Liver (tissue), 3 donors: ENCODE results near the gene KIF26B.

Experiments
- GABPA ChIP-seq, 2 donors: IDR thresholded peaks in 1 of 2; conservative IDR thresholded peaks in 1 of 2; 2 replicates each; pipeline ENCODE4 v1.6.1; 2016; ENCODE audit warnings: antibody characterized with exemption in 2 of 2, mild to moderate bottlenecking in 1 of 2, moderate library complexity in 1 of 2
- HNF4A ChIP-seq, 2 donors: conservative IDR thresholded peaks; 2 replicates each; pipeline ENCODE4 v1.6.1; 2016; ENCODE audit warnings: antibody characterized with exemption in 2 of 2, mild to moderate bottlenecking in 2 of 2
- HNF4G ChIP-seq: IDR thresholded peaks from 2 replicates; pipeline ENCODE4 v1.6.1; 2016; ENCODE audit warnings: antibody characterized with exemption
- RAD21 ChIP-seq, 2 donors: IDR thresholded peaks; 2 replicates each; pipeline ENCODE4 v1.6.1; 2016; ENCODE audit warnings: antibody characterized with exemption in 2 of 2, mild to moderate bottlenecking in 2 of 2
- TAF1 ChIP-seq: conservative IDR thresholded peaks from 2 replicates; pipeline ENCODE4 v1.6.1; 2016; ENCODE audit warnings: antibody characterized with exemption, mild to moderate bottlenecking
- YY1 ChIP-seq: IDR thresholded peaks from 2 replicates; pipeline ENCODE4 v1.6.1; 2016; ENCODE audit warnings: antibody characterized with exemption, mild to moderate bottlenecking
- ZBTB33 ChIP-seq: IDR thresholded peaks from 2 replicates; pipeline ENCODE4 v1.6.1; 2016; ENCODE audit warnings: antibody characterized with exemption
- TF ChIP-seq, protein P1 (sequence below): fragments of 150-350 bp; IDR thresholded peaks from 2 replicates; pipeline ENCODE4 v1.5.1; 2017; ENCODE audit warnings: improper control_type of control experiment, low read depth, low read length; ENCODE audit not compliant: missing input control
- TF ChIP-seq, protein P2 (sequence below): IDR thresholded peaks from 2 replicates; pipeline ENCODE4 v1.6.1; 2016; ENCODE audit warnings: antibody characterized with exemption, mild to moderate bottlenecking
- TF ChIP-seq, protein P3 (sequence below): IDR thresholded peaks from 2 replicates; pipeline ENCODE4 v1.6.1; 2016; ENCODE audit warnings: antibody characterized with exemption
- TF ChIP-seq, protein P4 (sequence below): IDR thresholded peaks from 2 replicates; pipeline ENCODE4 v1.6.1; 2016; ENCODE audit warnings: antibody characterized with exemption
- donor health status: healthy.
- donor health status: healthy.

DNA sequence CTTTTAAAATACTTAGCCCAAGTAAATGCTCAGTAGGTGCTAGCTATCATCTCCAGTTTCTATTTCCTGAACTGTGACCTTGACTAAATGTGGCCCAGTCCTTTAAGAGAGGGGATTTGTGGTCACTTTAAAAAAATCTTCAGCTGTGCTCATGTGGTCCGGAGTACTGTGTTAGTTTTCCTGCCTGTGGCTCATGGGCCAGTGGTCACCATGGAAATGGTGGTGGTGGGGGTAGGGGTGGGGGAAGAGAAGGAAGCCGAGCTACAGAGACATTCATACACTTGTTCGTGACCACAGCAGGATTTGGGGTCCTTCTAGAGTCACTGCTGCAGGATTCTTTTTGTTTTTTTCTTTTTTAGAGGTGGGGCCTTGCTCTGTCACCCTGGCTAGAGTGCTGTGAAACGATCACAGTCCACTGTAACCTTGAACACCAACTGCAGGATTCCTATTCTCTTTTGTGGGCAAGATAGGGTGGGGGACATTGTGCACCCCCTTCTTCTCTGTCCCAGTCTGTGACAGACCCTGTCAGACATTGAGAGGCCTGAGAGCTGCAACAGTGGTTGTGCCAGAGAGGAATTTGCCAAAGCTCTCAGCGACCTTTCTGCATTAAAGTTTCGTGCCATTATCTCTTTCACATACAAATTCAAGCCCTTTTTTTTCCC is 25.8 kb downstream of the KIF26B start:
- TF ChIP-seq, protein P1, sequence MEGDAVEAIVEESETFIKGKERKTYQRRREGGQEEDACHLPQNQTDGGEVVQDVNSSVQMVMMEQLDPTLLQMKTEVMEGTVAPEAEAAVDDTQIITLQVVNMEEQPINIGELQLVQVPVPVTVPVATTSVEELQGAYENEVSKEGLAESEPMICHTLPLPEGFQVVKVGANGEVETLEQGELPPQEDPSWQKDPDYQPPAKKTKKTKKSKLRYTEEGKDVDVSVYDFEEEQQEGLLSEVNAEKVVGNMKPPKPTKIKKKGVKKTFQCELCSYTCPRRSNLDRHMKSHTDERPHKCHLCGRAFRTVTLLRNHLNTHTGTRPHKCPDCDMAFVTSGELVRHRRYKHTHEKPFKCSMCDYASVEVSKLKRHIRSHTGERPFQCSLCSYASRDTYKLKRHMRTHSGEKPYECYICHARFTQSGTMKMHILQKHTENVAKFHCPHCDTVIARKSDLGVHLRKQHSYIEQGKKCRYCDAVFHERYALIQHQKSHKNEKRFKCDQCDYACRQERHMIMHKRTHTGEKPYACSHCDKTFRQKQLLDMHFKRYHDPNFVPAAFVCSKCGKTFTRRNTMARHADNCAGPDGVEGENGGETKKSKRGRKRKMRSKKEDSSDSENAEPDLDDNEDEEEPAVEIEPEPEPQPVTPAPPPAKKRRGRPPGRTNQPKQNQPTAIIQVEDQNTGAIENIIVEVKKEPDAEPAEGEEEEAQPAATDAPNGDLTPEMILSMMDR = no peak
- TF ChIP-seq TAF1 (no peak), ZBTB33 (no peak), RAD21 (IDR thresholded peaks at IDR 0.05) (no peak), YY1 (no peak), HNF4G (no peak), HNF4A (conservative IDR thresholded peaks at IDR 0.05) (no peak), GABPA (IDR thresholded peaks at IDR 0.05 in 1 of 2, conservative IDR thresholded peaks at IDR 0.05 in 1 of 2) (no peak)
- TF ChIP-seq, protein P2, sequence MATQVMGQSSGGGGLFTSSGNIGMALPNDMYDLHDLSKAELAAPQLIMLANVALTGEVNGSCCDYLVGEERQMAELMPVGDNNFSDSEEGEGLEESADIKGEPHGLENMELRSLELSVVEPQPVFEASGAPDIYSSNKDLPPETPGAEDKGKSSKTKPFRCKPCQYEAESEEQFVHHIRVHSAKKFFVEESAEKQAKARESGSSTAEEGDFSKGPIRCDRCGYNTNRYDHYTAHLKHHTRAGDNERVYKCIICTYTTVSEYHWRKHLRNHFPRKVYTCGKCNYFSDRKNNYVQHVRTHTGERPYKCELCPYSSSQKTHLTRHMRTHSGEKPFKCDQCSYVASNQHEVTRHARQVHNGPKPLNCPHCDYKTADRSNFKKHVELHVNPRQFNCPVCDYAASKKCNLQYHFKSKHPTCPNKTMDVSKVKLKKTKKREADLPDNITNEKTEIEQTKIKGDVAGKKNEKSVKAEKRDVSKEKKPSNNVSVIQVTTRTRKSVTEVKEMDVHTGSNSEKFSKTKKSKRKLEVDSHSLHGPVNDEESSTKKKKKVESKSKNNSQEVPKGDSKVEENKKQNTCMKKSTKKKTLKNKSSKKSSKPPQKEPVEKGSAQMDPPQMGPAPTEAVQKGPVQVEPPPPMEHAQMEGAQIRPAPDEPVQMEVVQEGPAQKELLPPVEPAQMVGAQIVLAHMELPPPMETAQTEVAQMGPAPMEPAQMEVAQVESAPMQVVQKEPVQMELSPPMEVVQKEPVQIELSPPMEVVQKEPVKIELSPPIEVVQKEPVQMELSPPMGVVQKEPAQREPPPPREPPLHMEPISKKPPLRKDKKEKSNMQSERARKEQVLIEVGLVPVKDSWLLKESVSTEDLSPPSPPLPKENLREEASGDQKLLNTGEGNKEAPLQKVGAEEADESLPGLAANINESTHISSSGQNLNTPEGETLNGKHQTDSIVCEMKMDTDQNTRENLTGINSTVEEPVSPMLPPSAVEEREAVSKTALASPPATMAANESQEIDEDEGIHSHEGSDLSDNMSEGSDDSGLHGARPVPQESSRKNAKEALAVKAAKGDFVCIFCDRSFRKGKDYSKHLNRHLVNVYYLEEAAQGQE = no peak
- TF ChIP-seq, protein P3, sequence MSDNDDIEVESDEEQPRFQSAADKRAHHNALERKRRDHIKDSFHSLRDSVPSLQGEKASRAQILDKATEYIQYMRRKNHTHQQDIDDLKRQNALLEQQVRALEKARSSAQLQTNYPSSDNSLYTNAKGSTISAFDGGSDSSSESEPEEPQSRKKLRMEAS = no peak
- TF ChIP-seq, protein P4, sequence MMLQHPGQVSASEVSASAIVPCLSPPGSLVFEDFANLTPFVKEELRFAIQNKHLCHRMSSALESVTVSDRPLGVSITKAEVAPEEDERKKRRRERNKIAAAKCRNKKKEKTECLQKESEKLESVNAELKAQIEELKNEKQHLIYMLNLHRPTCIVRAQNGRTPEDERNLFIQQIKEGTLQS = no peak
